Stomach (tissue), 9 donors: Measurements from ENCODE around the gene DIS3L2. TPM values are rescaled to one million over a fixed set of nuclear protein-coding genes. Genes with fewer than 3 reads are reported as not detected.
"Not testable (repeated sequence)": the region's sequence is repeated elsewhere in the genome, so short reads cannot be mapped to it uniquely, and the experiment has no call there.

Experiments used
- DNase-seq, 2 donors: peaks; one replicate each; pipeline versions ENCODE4 v3.0.0 to v3.0.0-alpha.2; 2013 to 2019
- H3K27ac ChIP-seq, 5 donors: fragments of 200-600 bp in 4 of 5; sonication (generic) in 4 of 5; one replicate each; pipeline ENCODE4 v1.5.1; 2013 to 2019; ENCODE audit warnings: mild to moderate bottlenecking in 1 of 5, moderate library complexity in 1 of 5
- H3K27me3 ChIP-seq, 3 donors: fragments of 200-600 bp; sonication (generic); one replicate each; pipeline ENCODE4 v1.5.1; 2017 to 2019; ENCODE audit warnings: mixed run types in 1 of 3
- H3K36me3 ChIP-seq, 4 donors: fragments of 200-600 bp; sonication (generic); 1 replicate in 3 of 4; 2 replicates in 1 of 4; pipeline ENCODE4 v1.5.1; 2016 to 2019
- H3K4me1 ChIP-seq, 4 donors: fragments of 200-600 bp; sonication (generic); one replicate each; pipeline ENCODE4 v1.5.1; 2016 to 2019
- H3K4me3 ChIP-seq, 4 donors: fragments of 200-600 bp; sonication (generic) in 3 of 4; one replicate each; pipeline ENCODE4 v1.5.1; 2016 to 2019; ENCODE audit warnings: mild to moderate bottlenecking in 1 of 4
- H3K9me3 ChIP-seq, 4 donors: fragments of 200-600 bp; sonication (generic); one replicate each; pipeline ENCODE4 v1.5.1; 2016 to 2019
- CTCF ChIP-seq, 7 experiments: fragments of 450-650 bp in 4 of 7; fragments of 200-600 bp in 3 of 7; sonication (generic) in 3 of 7; IDR thresholded peaks; one replicate each; pipeline ENCODE4 v1.5.1; 2016 to 2019; ENCODE audit warnings: antibody characterized with exemption in 7 of 7, control low read depth in 2 of 7, mild to moderate bottlenecking in 1 of 7
- EP300 ChIP-seq: sonication (generic); formaldehyde crosslinking; IDR thresholded peaks from one replicate; pipeline ENCODE4 v1.6.1; 2017; ENCODE audit warnings: antibody characterized with exemption
- POLR2A ChIP-seq, 4 donors: fragments of 450-650 bp; IDR thresholded peaks; one replicate each; pipeline ENCODE4 v1.6.1; 2016; ENCODE audit warnings: antibody characterized with exemption in 4 of 4, control low read depth in 2 of 4, mild to moderate bottlenecking in 1 of 4, moderate library complexity in 1 of 4
- POLR2AphosphoS5 ChIP-seq, 3 donors: sonication (generic); formaldehyde crosslinking; IDR thresholded peaks; one replicate each; pipeline ENCODE4 v1.6.1; 2016; ENCODE audit warnings: antibody characterized with exemption in 3 of 3
- WGBS, 5 donors: extraction: QIAGEN DNeasy Blood & Tissue Kit in 3 of 5; methylation state at CpG; one replicate each; pipeline versions ENCODE4 v1.1.5 to v1.1.7; 2013 to 2018; 5-methylcytosine and 5-hydroxymethylcytosine counted together
- intact Hi-C: fragments of 100-400 bp; cut with DNase I; formaldehyde crosslinking; loops from one replicate; pipeline ENCODE4 v1.15.1; 2023; ENCODE audit warnings: low total_unique reads
- polyA plus RNA-seq, 3 donors: library from polyadenylated mRNA; stranded (reverse); fragments of 200-250 nt; gene quantifications; one replicate each; pipeline ENCODE4 v1.2.3, GENCODE V29; 2013
- total RNA-seq, 5 donors: library from RNA; depleted of rRNA; stranded (reverse); fragments of >200 nt; gene quantifications; one replicate each; pipeline versions ENCODE4 v1.1.0 to v1.2.3, GENCODE V29; 2014 to 2016
- donor health status: healthy with polysubstance abuse.
- donor health status: Bipolar disorder and iron deficiency.
- donor health status: healthy.

Gene DIS3L2
- total and polyA plus RNA-seq, 8 donors, result 10.4 to 124 (median 26.8) TPM

- no peak for TF ChIP-seq CTCF (IDR thresholded peaks at IDR 0.05)
- H3K4me3 ChIP-seq, result no peak overlapping the region
- WGBS, 5 donors, result 86 to 94% (median 92%) methylated on average over 16 to 18 of the region's 18 CpGs
- H3K4me1 ChIP-seq, result peaks cover 9 to 31% (median 22%) of the 10 kb centered on the region in 4 donors
- DNase-seq, result peak in 1 of 2 donors; percentile 13
- H3K36me3 ChIP-seq, result no peaks in the 10 kb centered on the region
- intact Hi-C loops, result loop anchor here (10.0 kb wide), 1 partner anchor 398 kb away; the partner anchor contains the start of gene NPPC
- H3K9me3 ChIP-seq, result no peaks in the 10 kb centered on the region
- no peaks in the 10 kb centered on the region for H3K27me3 ChIP-seq
- no peak overlapping the region for H3K27ac ChIP-seq
Measured at GRCh38 chr2:232322560-232323327, 361.2 kb downstream of the DIS3L2 start.

- no peaks in the 10 kb centered on the region for H3K9me3 ChIP-seq
- 92 to 100% (median 97%) methylated on average over 4 of the region's 4 CpGs for WGBS, 5 donors
- H3K4me3 ChIP-seq, result no peak overlapping the region
- DNase-seq, result no peak
- intact Hi-C loops, result loop anchor here (10.0 kb wide), 1 partner anchor 398 kb away; the partner anchor contains the start of gene NPPC
- H3K27ac ChIP-seq, result no peak overlapping the region
- H3K36me3 ChIP-seq, result no peaks in the 10 kb centered on the region
- TF ChIP-seq EP300, result no peak
- TF ChIP-seq POLR2A (IDR thresholded peaks at IDR 0.05), result no peak
- no peak for TF ChIP-seq POLR2AphosphoS5 (IDR thresholded peaks at IDR 0.05)
- TF ChIP-seq CTCF (IDR thresholded peaks at IDR 0.05), result no peak
- H3K27me3 ChIP-seq, result no peaks in the 10 kb centered on the region
- H3K4me1 ChIP-seq, result peaks cover 9 to 28% (median 21%) of the 10 kb centered on the region in 4 donors
Measured at GRCh38 chr2:232323328-232323650, 361.8 kb downstream of the DIS3L2 start.

GRCh38 chr2:232323967-232324366 lies 362.5 kb downstream of the DIS3L2 start:
- not testable (repeated sequence) for H3K27me3 ChIP-seq, H3K9me3 ChIP-seq, H3K36me3 ChIP-seq, H3K27ac ChIP-seq, H3K4me3 ChIP-seq, DNase-seq
- WGBS, 5 donors, result 71 to 85% (median 81%) methylated on average over 6 of the region's 6 CpGs
- intact Hi-C loops, result loop anchor here (10.0 kb wide), 1 partner anchor 399 kb away; the partner anchor contains the start of gene NPPC
- peaks cover 9 to 23% (median 20%) of the 10 kb centered on the region in 4 donors for H3K4me1 ChIP-seq

GRCh38 chr2:232324778-232325177 lies 363.3 kb downstream of the DIS3L2 start:
- Histone ChIP-seq H3K4me3 (no peak overlapping the region), H3K4me1 (peaks cover 2 to 15% (median 12%) of the 10 kb centered on the region in 4 donors), H3K27me3 (no peaks in the 10 kb centered on the region), H3K9me3 (no peaks in the 10 kb centered on the region), H3K27ac (no peak overlapping the region), H3K36me3 (peaks cover 0 to 2% (median 0%) of the 10 kb centered on the region in 4 donors)
- intact Hi-C loops, result loop anchor here (10.0 kb wide), 1 partner anchor 400 kb away; the partner anchor contains the start of gene NPPC
- no peak for TF ChIP-seq CTCF (IDR thresholded peaks at IDR 0.05)
- TF ChIP-seq POLR2AphosphoS5 (IDR thresholded peaks at IDR 0.05), result no peak
- TF ChIP-seq EP300, result no peak
- no peak for TF ChIP-seq POLR2A (IDR thresholded peaks at IDR 0.05)
- 87 to 93% (median 91%) methylated on average over 4 of the region's 4 CpGs for WGBS, 5 donors
- no peak for DNase-seq
